ENCODE data around the gene FAM89A. TPM values are rescaled to one million over a fixed set of nuclear protein-coding genes. Genes with fewer than 3 reads are reported as not detected.

Gene FAM89A
- polyA plus RNA-seq, 4 donors: 0.89 to 7.5 (median 3.5) TPM

- FAIRE-seq: no peak
- 91 to 94% (median 92%) methylated on average over 3 of the region's 3 CpGs for WGBS, 3 donors
- H3K4me1 ChIP-seq (ENCODE audit: control insufficient read depth in 3 of 3, insufficient read depth in 2 of 3, low read depth in 1 of 3, low read length in 2 of 3): no peaks in the 10 kb centered on the region
These were observed 33.3 kb upstream of the FAM89A start for GRCh38 chr1:231073331-231073730.

GRCh38 chr1:231072502-231073094 lies 32.5 kb upstream of the FAM89A start:
- no peak for FAIRE-seq
- WGBS, 3 donors: 65 to 78% (median 74%) methylated on average over 3 of the region's 3 CpGs
- peaks cover 0 to 2% (median 0%) of the 10 kb centered on the region in 3 donors for H3K27me3 ChIP-seq (ENCODE audit: control insufficient read depth in 3 of 3, insufficient read depth in 3 of 3, low read length in 3 of 3)

More at GRCh38 chr1:231073331-231073730, 33.3 kb upstream of the FAM89A start:
- Histone ChIP-seq H3K4me3 (ENCODE audit: low read depth in 1 of 3, low read length in 3 of 3) (no peak overlapping the region), H3K27me3 (ENCODE audit: control insufficient read depth in 3 of 3, insufficient read depth in 3 of 3, low read length in 3 of 3) (peaks cover 0 to 2% (median 0%) of the 10 kb centered on the region in 3 donors), H3K27ac (ENCODE audit: low read depth in 1 of 3, low read length in 2 of 3) (no peak overlapping the region), H3K36me3 (ENCODE audit: control insufficient read depth in 3 of 3, insufficient read depth in 2 of 3, low read depth in 1 of 3, low read length in 3 of 3) (no peaks in the 10 kb centered on the region), H3K9me3 (ENCODE audit: control insufficient read depth in 2 of 2, insufficient read depth in 1 of 2, low read depth in 1 of 2, low read length in 1 of 2) (no peaks in the 10 kb centered on the region)
- DNase-seq: no peak

GRCh38 chr1:231072041-231072440 lies 32.0 kb upstream of the FAM89A start:
- Histone ChIP-seq H3K27me3 (ENCODE audit: control insufficient read depth in 3 of 3, insufficient read depth in 3 of 3, low read length in 3 of 3) (peaks cover 0 to 2% (median 0%) of the 10 kb centered on the region in 3 donors), H3K27ac (ENCODE audit: low read depth in 1 of 3, low read length in 2 of 3) (no peak overlapping the region), H3K4me3 (ENCODE audit: low read depth in 1 of 3, low read length in 3 of 3) (no peak overlapping the region), H3K9me3 (ENCODE audit: control insufficient read depth in 2 of 2, insufficient read depth in 1 of 2, low read depth in 1 of 2, low read length in 1 of 2) (no peaks in the 10 kb centered on the region), H3K36me3 (ENCODE audit: control insufficient read depth in 3 of 3, insufficient read depth in 2 of 3, low read depth in 1 of 3, low read length in 3 of 3) (no peaks in the 10 kb centered on the region), H3K4me1 (ENCODE audit: control insufficient read depth in 3 of 3, insufficient read depth in 2 of 3, low read depth in 1 of 3, low read length in 2 of 3) (no peaks in the 10 kb centered on the region)
- no peak for FAIRE-seq
- 77 to 89% (median 79%) methylated on average over 6 of the region's 6 CpGs for WGBS, 3 donors
- DNase-seq: no peak

More at GRCh38 chr1:231072502-231073094, 32.5 kb upstream of the FAM89A start:
- no peak for DNase-seq
- H3K4me3 ChIP-seq (ENCODE audit: low read depth in 1 of 3, low read length in 3 of 3): no peak overlapping the region
- H3K27ac ChIP-seq (ENCODE audit: low read depth in 1 of 3, low read length in 2 of 3): no peak overlapping the region
- H3K4me1 ChIP-seq (ENCODE audit: control insufficient read depth in 3 of 3, insufficient read depth in 2 of 3, low read depth in 1 of 3, low read length in 2 of 3): no peaks in the 10 kb centered on the region
- no peaks in the 10 kb centered on the region for H3K9me3 ChIP-seq (ENCODE audit: control insufficient read depth in 2 of 2, insufficient read depth in 1 of 2, low read depth in 1 of 2, low read length in 1 of 2)
- no peaks in the 10 kb centered on the region for H3K36me3 ChIP-seq (ENCODE audit: control insufficient read depth in 3 of 3, insufficient read depth in 2 of 3, low read depth in 1 of 3, low read length in 3 of 3)

- DNase-seq (no peak), FAIRE-seq (no peak)
- 53 to 60% (median 56%) methylated on average over 8 of the region's 8 CpGs for WGBS, 3 donors
- H3K27ac ChIP-seq (ENCODE audit: low read depth in 1 of 3, low read length in 2 of 3): no peak overlapping the region
- H3K27me3 ChIP-seq (ENCODE audit: control insufficient read depth in 3 of 3, insufficient read depth in 3 of 3, low read length in 3 of 3): no peaks in the 10 kb centered on the region
- H3K4me3 ChIP-seq (ENCODE audit: low read depth in 1 of 3, low read length in 3 of 3): no peak overlapping the region
- no peaks in the 10 kb centered on the region for H3K9me3 ChIP-seq (ENCODE audit: control insufficient read depth in 2 of 2, insufficient read depth in 1 of 2, low read depth in 1 of 2, low read length in 1 of 2)
- H3K36me3 ChIP-seq (ENCODE audit: control insufficient read depth in 3 of 3, insufficient read depth in 2 of 3, low read depth in 1 of 3, low read length in 3 of 3): no peaks in the 10 kb centered on the region
- H3K4me1 ChIP-seq (ENCODE audit: control insufficient read depth in 3 of 3, insufficient read depth in 2 of 3, low read depth in 1 of 3, low read length in 2 of 3): no peaks in the 10 kb centered on the region
These were observed 30.8 kb upstream of the FAM89A start for GRCh38 chr1:231070758-231071444.

- Histone ChIP-seq H3K27ac (ENCODE audit: low read depth in 1 of 3, low read length in 2 of 3) (no peak overlapping the region), H3K9me3 (ENCODE audit: control insufficient read depth in 2 of 2, insufficient read depth in 1 of 2, low read depth in 1 of 2, low read length in 1 of 2) (no peaks in the 10 kb centered on the region), H3K4me3 (ENCODE audit: low read depth in 1 of 3, low read length in 3 of 3) (no peak overlapping the region), H3K36me3 (ENCODE audit: control insufficient read depth in 3 of 3, insufficient read depth in 2 of 3, low read depth in 1 of 3, low read length in 3 of 3) (no peaks in the 10 kb centered on the region), H3K27me3 (ENCODE audit: control insufficient read depth in 3 of 3, insufficient read depth in 3 of 3, low read length in 3 of 3) (no peaks in the 10 kb centered on the region), H3K4me1 (ENCODE audit: control insufficient read depth in 3 of 3, insufficient read depth in 2 of 3, low read depth in 1 of 3, low read length in 2 of 3) (no peaks in the 10 kb centered on the region)
- FAIRE-seq (no peak), DNase-seq (no peak)
- 65 to 82% (median 66%) methylated on average over 8 of the region's 8 CpGs for WGBS, 3 donors
These were observed 29.3 kb upstream of the FAM89A start for GRCh38 chr1:231069333-231069732.

GRCh38 chr1:231068762-231069161 lies 28.7 kb upstream of the FAM89A start:
- no peak overlapping the region for H3K4me3 ChIP-seq (ENCODE audit: low read depth in 1 of 3, low read length in 3 of 3)
- H3K27me3 ChIP-seq (ENCODE audit: control insufficient read depth in 3 of 3, insufficient read depth in 3 of 3, low read length in 3 of 3): no peaks in the 10 kb centered on the region
- WGBS, 3 donors: 63 to 68% (median 67%) methylated on average over 4 of the region's 4 CpGs
- no peaks in the 10 kb centered on the region for H3K4me1 ChIP-seq (ENCODE audit: control insufficient read depth in 3 of 3, insufficient read depth in 2 of 3, low read depth in 1 of 3, low read length in 2 of 3)
- DNase-seq (no peak), FAIRE-seq (no peak)
- H3K36me3 ChIP-seq (ENCODE audit: control insufficient read depth in 3 of 3, insufficient read depth in 2 of 3, low read depth in 1 of 3, low read length in 3 of 3): no peaks in the 10 kb centered on the region
- H3K27ac ChIP-seq (ENCODE audit: low read depth in 1 of 3, low read length in 2 of 3): no peak overlapping the region
- no peaks in the 10 kb centered on the region for H3K9me3 ChIP-seq (ENCODE audit: control insufficient read depth in 2 of 2, insufficient read depth in 1 of 2, low read depth in 1 of 2, low read length in 1 of 2)

- Histone ChIP-seq H3K4me1 (ENCODE audit: control insufficient read depth in 3 of 3, insufficient read depth in 2 of 3, low read depth in 1 of 3, low read length in 2 of 3) (no peaks in the 10 kb centered on the region), H3K4me3 (ENCODE audit: low read depth in 1 of 3, low read length in 3 of 3) (no peak overlapping the region), H3K27me3 (ENCODE audit: control insufficient read depth in 3 of 3, insufficient read depth in 3 of 3, low read length in 3 of 3) (no peaks in the 10 kb centered on the region), H3K9me3 (ENCODE audit: control insufficient read depth in 2 of 2, insufficient read depth in 1 of 2, low read depth in 1 of 2, low read length in 1 of 2) (no peaks in the 10 kb centered on the region), H3K36me3 (ENCODE audit: control insufficient read depth in 3 of 3, insufficient read depth in 2 of 3, low read depth in 1 of 3, low read length in 3 of 3) (no peaks in the 10 kb centered on the region), H3K27ac (ENCODE audit: low read depth in 1 of 3, low read length in 2 of 3) (no peak overlapping the region)
- FAIRE-seq (no peak), DNase-seq (no peak)
- 63 to 68% (median 68%) methylated on average over 11 of the region's 11 CpGs for WGBS, 3 donors
These were observed 25.6 kb upstream of the FAM89A start for GRCh38 chr1:231065510-231066241.

GRCh38 chr1:231064418-231064817 lies 24.4 kb upstream of the FAM89A start:
- no peaks in the 10 kb centered on the region for H3K9me3 ChIP-seq (ENCODE audit: control insufficient read depth in 2 of 2, insufficient read depth in 1 of 2, low read depth in 1 of 2, low read length in 1 of 2)
- DNase-seq (no peak), FAIRE-seq (no peak)
- no peak overlapping the region for H3K4me3 ChIP-seq (ENCODE audit: low read depth in 1 of 3, low read length in 3 of 3)
- H3K4me1 ChIP-seq (ENCODE audit: control insufficient read depth in 3 of 3, insufficient read depth in 2 of 3, low read depth in 1 of 3, low read length in 2 of 3): no peaks in the 10 kb centered on the region
- 55 to 83% (median 72%) methylated on average over 3 of the region's 3 CpGs for WGBS, 3 donors
- no peaks in the 10 kb centered on the region for H3K27me3 ChIP-seq (ENCODE audit: control insufficient read depth in 3 of 3, insufficient read depth in 3 of 3, low read length in 3 of 3)
- H3K27ac ChIP-seq (ENCODE audit: low read depth in 1 of 3, low read length in 2 of 3): no peak overlapping the region
- H3K36me3 ChIP-seq (ENCODE audit: control insufficient read depth in 3 of 3, insufficient read depth in 2 of 3, low read depth in 1 of 3, low read length in 3 of 3): no peaks in the 10 kb centered on the region
